AG08395 (cell line): ENCODE data around the gene GDPD5.

Source experiments
- DNase-seq: peaks from one replicate; pipeline ENCODE4 v3.0.0; 2012; ENCODE audit warnings: mixed read lengths, low spot score

GDPD5 gene

GRCh38 chr11:75399344-75400145 is 126.2 kb downstream of the GDPD5 start, which contains the start of gene RPS3:
TSS of gene RPS3 (plus strand) at chr11:75399518. CDS start at chr11:75399548, 30 bp downstream.
- DNase-seq = peak; percentile 94

DNA sequence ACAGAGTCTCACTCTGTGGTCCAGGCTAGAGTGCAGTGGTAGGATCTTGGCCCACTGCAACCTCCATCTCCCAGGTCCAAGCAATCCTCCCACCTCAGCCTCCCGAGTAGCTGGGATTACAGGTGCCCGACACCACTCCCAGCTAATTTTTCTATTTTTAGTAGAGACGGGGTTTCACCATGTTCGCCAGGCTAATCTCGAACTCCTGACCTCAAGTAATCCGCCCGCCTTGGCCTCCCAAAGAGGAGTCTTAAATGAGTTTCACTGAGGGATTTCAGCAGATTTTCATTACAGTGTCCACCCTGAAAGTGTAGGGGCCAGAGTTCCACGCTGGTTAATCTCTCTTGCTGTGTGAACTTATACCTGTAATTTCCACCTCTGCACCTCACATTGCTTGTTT is 126.8 kb downstream of the GDPD5 start:
- DNase-seq = no peak

GRCh38 chr11:75394085-75394840 is 131.5 kb downstream of the GDPD5 start:
- DNase-seq = no peak

GRCh38 chr11:75389925-75390324 is 135.8 kb downstream of the GDPD5 start:
- DNase-seq = no peak

- no peak for DNase-seq
These were observed 136.5 kb downstream of the GDPD5 start for GRCh38 chr11:75389276-75389605.

- peak; percentile 82 for DNase-seq
These were observed 137.1 kb downstream of the GDPD5 start for GRCh38 chr11:75388386-75389275.

- no peak for DNase-seq
These were observed 137.9 kb downstream of the GDPD5 start for GRCh38 chr11:75387736-75388294.

DNA sequence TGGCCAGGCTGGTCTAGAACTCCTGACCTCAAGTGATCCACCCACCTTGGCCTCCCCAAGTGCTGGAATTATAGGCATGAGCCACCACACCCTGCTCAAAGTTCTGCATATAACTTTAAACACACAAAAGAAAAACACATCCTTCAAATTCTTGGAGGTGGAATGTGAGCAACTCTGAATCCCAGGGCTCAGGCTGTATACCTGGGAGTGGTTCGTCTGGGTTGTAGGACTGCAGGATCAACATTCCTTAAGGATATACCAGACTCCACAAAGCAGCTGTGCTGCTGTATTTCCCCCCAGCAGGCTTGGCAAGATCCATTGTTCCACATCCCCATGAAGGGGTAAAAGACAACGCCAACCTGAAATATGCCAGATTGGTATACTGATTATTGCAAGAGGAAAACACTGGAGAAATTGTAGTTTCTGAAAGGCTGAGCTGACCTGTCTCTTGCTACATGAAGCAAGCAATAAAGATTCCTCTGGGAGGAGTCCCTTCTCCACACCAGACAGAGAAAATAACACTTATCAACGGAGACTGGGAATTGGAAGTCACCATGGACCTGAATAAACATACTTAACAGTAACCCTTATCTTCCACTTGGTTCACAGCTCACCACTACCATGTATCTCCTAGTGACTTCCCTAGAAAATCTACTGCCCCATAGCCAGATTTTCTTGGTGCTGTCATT is 138.7 kb downstream of the GDPD5 start:
- no peak for DNase-seq
